ENCODE data around the gene CAMKV. TPM values are rescaled to one million over a fixed set of nuclear protein-coding genes. Genes with fewer than 3 reads are reported as not detected.
A peak's percentile ranks its signal among the peaks of the same experiment; 100 is the strongest.

CAMKV gene
- total and polyA plus RNA-seq, 2 of the 4 experiments (the other 2 are of a cell fraction): not detected

DNA sequence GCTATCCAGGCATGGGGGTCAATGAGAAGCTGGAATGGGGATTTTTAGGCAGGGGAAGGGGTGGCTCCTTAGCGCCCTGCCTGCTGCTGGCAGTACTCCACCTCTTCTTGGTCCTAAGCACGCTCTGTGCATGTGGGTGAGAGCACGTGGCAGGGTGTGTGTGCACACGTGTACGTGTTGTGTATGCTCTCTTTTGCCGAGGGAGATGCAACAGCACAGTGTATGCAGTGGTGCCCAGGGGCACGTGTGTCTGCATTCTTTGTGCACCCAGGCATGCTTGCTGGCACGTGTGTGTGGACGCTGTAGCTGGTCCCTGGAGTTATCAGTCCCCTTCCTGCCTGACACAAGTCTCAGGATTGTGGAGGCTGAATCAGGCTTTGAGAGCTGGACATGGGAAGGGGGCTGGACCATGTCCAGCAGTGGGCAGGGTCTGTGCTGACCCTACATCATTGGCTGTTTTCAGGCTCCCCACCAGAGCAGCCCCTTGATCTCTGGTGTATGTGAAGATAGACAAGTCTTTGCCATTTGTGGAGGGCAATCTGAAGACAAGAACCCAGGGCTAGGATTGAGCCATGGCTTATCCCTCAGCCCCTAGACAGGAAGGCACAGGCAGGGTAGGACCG is 1.9 kb upstream of the CAMKV start:
- no peak for DNase-seq
- Histone ChIP-seq H4K91ac (ENCODE audit: insufficient read depth, low read depth, low read length) (no peak overlapping the region), H2AFZ (replicated peaks; ENCODE audit: low read length, poor library complexity) (no peak overlapping the region), H4K20me1 (ENCODE audit: insufficient read depth, low read length) (no peaks in the 10 kb centered on the region), H4K8ac (ENCODE audit: low read depth in 2 of 2, low read length in 2 of 2) (no peak overlapping the region), H3K36me3 (ENCODE audit: control insufficient read depth, insufficient read depth, low read length) (no peaks in the 10 kb centered on the region), H2AK5ac (ENCODE audit: low read depth, low read length) (no peak overlapping the region), H2BK5ac (ENCODE audit: low read depth, low read length, poor library complexity, severe bottlenecking) (no peak overlapping the region), H3K14ac (replicated peaks; ENCODE audit: low read depth, low read length) (no peak overlapping the region), H4K5ac (ENCODE audit: low read depth, low read length) (no peak overlapping the region), H3K27me3 (ENCODE audit: control insufficient read depth, insufficient read depth, low read length) (peaks cover 78% of the 10 kb centered on the region), H3K27ac (ENCODE audit: insufficient read depth, low read length) (no peak overlapping the region), H3K56ac (ENCODE audit: extremely low read depth, insufficient read depth, low read length) (no peak overlapping the region), H3K4me1 (ENCODE audit: control insufficient read depth, insufficient read depth, low read length) (no peaks in the 10 kb centered on the region), H3K23ac (ENCODE audit: low read depth, low read length) (no peak overlapping the region), H3K9ac (ENCODE audit: low read depth, low read length) (no peak overlapping the region), H3K4ac (ENCODE audit: low read depth, low read length) (no peak overlapping the region), H3K4me2 (ENCODE audit: low read depth, low read length) (no peak overlapping the region), H3K79me1 (ENCODE audit: low read depth in 1 of 2, low read length in 2 of 2) (no peaks in the 10 kb centered on the region), H2BK120ac (ENCODE audit: low read depth, low read length) (no peak overlapping the region), H3K9me1 (ENCODE audit: insufficient read depth, low read length) (no peaks in the 10 kb centered on the region), H2BK20ac (ENCODE audit: low read depth, low read length) (no peak overlapping the region), H3K9me3 (ENCODE audit: control insufficient read depth, insufficient read depth, low read length) (no peaks in the 10 kb centered on the region), H3K4me3 (ENCODE audit: insufficient read depth, low read depth, low read length) (no peak overlapping the region), H3K18ac (ENCODE audit: low read depth, low read length) (no peak overlapping the region), H2BK15ac (ENCODE audit: low read depth, low read length) (no peak overlapping the region), H2AK9ac (replicated peaks; ENCODE audit: low read depth, low read length, poor library complexity) (peak overlapping the region; percentile 63)
- in situ Hi-C loops (cut with MboI; ENCODE audit: low sequenced_read_pairs) (no loop called here), dilution Hi-C loops (cut with HindIII; ENCODE audit: low sequenced_read_pairs, unreplicated experiment) (no loop called here), intact Hi-C loops (cut with micrococcal nuclease) (no loop called here)
- POLR2A ChIA-PET (ENCODE audit: unreplicated experiment): no interaction called here
- BruUV-seq (replicated peaks): no TSS peak
- 53% methylated on average over 5 of the region's 10 CpGs; no CpG with 5 or more reads in 1 of the 2 experiments for WGBS, 2 experiments (ENCODE audit: extremely low coverage in 2 of 2, insufficient read length in 1 of 2)
- TF ChIP-seq BHLHE40 (IDR thresholded peaks at IDR 0.05; ENCODE audit: low read depth, low read length): peak; percentile 62
- TF ChIP-seq MAFK (IDR thresholded peaks at IDR 0.05; ENCODE audit: low read depth, low read length): no peak
- ATAC-seq (ENCODE audit: low read depth): no peak
- CTCF ChIA-PET: no interaction called here
